KG1 (cell line): ENCODE results near the gene PAGR1.
A peak's percentile ranks its signal among the peaks of the same experiment; 100 is the strongest.
"Not testable (repeated sequence)": the region's sequence is repeated elsewhere in the genome, so short reads cannot be mapped to it uniquely, and the experiment has no call there.

Experiments used
- DNase-seq: peaks from one replicate; lab custom pipeline; 2025; lab: John Stamatoyannopoulos, UW

The PAGR1 gene

DNA sequence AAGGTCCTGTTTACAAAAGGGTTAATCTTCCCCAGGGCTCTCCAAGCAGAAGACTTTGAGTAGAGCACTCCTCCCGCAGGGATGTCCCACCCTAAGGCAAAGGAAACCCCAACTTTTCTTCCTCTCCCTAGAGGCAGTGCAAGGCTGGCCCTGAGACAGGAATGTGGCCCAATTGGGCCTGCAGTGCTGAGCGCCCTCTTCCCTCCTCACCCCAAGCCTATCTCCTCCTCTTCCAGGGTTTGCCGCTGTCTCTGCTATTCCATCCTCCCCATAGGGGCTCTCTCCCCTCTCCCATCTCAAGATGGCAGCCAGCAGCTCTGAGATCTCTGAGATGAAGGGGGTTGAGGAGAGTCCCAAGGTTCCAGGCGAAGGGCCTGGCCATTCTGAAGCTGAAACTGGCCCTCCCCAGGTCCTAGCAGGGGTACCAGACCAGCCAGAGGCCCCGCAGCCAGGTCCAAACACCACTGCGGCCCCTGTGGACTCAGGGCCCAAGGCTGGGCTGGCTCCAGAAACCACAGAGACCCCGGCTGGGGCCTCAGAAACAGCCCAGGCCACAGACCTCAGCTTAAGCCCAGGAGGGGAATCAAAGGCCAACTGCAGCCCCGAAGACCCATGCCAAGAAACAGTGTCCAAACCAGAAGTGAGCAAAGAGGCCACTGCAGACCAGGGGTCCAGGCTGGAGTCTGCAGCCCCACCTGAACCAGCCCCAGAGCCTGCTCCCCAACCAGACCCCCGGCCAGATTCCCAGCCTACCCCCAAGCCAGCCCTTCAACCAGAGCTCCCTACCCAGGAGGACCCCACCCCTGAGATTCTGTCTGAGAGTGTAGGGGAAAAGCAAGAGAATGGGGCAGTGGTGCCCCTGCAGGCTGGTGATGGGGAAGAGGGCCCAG is 3.0 kb upstream of the PAGR1 start:
- no peak for DNase-seq

GRCh38 chr16:29813644-29814562 is 2.0 kb upstream of the PAGR1 start:
- DNase-seq = no peak

DNA sequence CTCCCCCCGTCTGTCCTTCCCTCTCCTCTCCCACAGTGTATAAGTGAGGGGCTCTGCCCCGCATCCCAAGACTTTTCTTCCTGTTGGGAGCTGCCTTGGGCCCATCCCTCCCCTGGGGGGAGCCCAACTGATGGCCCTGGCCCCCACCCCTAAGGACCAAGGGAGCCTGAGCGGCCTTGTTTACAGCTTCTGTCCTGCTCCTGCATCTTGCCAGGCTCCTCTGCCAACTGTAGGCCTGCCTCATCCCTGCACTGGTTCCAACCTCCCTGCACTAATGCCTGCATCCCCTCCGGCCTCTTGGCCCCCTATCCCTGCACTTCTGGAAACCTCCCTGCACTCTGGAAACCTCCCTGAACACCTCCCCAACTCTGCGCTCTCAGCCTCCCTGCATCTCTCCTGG is 1.4 kb upstream of the PAGR1 start:
- DNase-seq = no peak

DNA sequence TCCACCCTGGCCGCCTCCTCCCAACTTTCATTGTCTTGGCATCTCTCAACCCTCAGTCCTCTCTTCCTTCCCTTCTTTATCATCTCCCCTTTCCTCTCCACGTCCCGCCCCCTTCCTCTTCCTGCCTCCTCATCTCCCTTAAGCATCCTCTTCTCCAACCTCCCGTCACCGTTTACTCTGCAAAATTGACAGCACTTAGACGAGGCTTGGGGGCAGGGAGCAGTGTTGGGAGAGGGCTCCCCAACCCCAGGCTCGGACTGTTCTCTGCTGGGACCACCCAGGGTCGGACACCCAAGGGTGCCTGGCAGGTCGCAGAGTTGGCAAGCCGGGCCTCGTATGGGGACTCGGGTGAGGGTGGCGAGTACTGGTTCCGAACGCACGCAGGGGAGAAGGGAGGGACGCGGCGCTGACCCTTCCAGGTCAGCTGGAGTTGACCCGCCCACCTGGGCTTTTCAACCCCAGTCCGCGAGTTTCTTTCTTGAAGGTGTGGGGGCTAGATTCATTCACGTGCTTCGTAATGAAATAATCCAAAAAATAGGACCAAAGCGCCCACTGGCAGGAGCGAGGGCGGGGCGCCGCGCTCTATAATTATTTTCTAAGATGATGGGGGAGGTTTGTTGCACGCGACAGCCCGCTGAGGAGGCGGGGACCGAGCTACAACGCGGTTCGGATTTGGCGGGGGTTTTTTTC is 775 bp upstream of the PAGR1 start:
- no peak for DNase-seq

GRCh38 chr16:29816694-29817441 is 916 bp downstream of the PAGR1 start:
- peak; percentile 45 for DNase-seq

- no peak for DNase-seq
Observed at GRCh38 chr16:29818082-29818481, 2.1 kb downstream of the PAGR1 start.

GRCh38 chr16:29819506-29819905 is 3.6 kb downstream of the PAGR1 start:
- DNase-seq = no peak

DNA sequence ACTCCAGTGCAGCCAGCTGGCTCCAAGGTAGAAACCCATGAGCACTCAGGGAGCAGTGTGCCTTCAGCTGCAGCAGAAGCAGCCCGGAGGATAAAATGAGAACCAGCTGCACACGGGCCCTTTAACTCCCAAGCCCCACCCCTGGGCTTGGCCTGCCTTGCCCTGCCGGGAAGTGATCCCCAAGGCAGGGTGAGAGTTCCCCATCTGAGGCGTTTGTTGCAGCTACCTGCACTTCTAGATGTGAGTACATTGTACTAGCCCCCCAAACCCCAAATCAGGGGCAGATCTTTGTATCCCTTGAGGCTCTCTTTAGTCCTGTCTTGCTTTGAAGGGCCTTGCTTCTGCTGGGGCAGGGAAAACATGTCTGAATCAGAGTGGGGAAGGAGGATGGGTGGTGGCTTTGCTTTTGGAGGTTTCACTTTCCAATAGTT is 4.3 kb downstream of the PAGR1 start, which contains the start of gene MVP:
Gene MVP (plus strand): TSS at position 192 of the 431 bp plus-strand sequence. CDS start 10,088 bp downstream, outside the sequence.
- DNase-seq = no peak

DNA sequence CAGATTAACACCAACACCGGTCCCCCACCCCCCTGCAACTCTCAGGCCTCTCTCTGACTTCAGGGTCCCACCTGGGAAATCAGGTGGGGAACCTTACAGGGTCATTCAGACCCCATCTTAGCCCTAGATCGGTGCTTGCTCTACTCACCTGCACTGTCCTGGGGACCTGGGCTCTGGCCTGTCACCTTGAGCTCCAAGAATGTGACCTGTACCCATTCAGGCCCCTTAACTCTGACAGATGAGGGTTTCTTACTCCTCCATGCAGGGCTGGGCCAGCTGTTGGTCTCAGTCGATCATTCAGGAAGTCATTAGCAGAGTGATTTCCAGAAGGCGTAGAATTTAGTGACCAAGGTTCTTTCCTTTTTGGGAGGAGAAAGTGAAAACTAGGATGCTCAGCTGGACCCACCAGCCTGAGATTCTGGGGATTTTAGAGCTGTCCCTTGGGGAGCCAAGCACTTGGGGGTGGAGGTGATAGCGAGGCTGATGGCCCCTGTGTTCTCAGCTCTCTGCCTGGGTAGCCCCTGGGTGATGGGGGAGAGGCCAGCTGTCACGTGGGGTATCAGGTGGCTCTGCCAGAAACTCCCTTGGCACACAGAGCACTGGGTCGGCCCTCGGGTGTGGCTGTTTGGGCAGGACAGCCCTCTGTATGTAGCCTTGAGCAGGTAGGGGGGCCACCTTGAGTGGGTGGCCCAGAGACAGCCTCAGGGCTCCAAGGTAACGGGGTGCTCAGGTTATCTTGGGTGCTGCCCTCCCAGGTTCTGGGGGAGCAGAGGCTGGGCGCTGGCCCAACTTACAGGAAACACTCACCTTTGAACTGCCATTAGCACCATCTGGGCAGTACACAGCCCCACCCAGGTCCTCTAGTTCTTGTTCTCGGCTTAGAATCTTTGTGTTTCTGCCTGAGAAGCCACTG is 5.0 kb downstream of the PAGR1 start:
- no peak for DNase-seq

DNA sequence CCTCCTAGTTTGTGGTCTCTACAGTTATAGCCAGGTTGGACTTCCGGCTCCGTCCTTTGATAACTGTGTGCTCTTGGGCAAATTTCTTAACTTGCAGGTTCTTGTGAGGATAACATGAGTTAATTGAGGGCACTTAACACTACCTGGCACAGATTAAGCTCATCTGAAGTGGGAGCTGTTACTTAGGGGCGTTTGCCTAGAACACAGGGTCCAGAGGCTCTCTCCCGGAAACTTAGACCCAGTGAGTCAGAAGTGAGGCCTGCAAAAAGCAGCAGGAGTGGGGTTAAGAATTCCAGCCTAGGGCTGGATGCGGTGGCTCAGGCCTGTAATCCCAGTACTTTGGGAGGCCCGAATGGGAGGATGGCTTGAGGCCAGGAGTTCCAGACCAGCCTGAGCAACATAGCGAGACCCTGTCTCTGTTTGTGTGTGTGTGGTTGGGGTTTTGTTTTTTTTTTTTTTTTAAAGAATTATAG is 5.7 kb downstream of the PAGR1 start:
- no peak for DNase-seq

DNA sequence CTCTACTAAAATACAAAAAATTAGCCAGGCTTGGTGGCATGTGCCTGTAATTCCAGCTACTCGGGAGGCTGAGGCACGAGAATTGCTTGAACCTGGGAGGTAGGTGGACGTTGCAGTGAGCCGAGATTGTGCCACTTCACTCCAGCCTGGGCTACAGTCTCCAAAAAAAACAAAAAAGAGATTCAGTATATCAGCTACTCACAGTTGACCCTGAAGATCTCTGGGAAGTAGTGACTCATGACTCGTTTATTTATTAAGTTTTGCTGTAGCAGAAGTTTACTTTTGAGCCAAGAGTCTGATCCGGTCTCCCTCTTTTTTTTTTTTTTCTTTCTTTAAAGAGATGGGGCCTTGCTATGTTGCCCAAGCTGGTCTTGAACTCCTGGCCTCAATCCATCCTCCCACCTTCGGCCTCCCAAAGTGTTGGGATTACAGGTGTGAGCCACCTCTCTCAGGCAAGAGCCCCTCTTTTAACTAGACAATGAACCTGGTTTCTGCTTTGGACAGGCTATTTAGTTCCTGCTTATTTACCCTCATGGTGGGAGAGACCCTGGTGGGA is 8.7 kb downstream of the PAGR1 start:
- DNase-seq = no peak

GRCh38 chr16:29825145-29826044 is 9.4 kb downstream of the PAGR1 start:
- no peak for DNase-seq

- DNase-seq = no peak
Observed at GRCh38 chr16:29826342-29826695, 10.4 kb downstream of the PAGR1 start.

DNA sequence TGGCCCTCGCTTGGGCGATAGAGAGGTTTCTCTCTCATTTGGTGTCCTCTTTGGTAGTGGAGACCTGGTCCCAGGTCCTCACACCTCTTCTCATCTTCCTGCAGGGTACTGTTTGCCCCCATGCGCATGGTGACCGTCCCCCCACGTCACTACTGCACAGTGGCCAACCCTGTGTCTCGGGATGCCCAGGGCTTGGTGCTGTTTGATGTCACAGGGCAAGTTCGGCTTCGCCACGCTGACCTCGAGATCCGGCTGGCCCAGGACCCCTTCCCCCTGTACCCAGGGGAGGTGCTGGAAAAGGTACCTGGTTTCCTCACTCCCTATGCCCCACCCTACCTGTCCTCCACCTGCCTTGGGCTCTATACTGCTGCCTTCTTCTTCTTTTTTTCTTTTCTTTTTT is 14.8 kb downstream of the PAGR1 start:
- DNase-seq = no peak

DNA sequence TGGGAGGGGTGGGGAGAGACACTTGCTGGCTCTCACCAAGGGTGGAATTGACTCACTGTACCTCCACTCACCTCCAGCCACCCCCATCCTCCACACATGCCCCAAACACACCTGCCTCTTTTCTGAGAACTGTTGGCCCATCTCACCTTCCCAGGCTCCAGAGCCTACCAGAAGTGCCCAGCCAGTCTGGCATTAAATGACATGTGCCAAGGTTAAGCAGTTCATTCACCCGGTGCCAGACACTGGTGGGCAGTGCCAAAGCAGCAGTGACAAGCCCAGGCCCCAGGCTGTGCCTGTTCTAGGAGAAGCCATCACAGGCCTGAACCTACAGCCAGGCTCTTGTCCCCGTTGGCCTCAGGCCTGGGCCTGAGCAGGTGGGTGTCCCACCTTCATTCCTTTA is 15.5 kb downstream of the PAGR1 start:
- no peak for DNase-seq

DNA sequence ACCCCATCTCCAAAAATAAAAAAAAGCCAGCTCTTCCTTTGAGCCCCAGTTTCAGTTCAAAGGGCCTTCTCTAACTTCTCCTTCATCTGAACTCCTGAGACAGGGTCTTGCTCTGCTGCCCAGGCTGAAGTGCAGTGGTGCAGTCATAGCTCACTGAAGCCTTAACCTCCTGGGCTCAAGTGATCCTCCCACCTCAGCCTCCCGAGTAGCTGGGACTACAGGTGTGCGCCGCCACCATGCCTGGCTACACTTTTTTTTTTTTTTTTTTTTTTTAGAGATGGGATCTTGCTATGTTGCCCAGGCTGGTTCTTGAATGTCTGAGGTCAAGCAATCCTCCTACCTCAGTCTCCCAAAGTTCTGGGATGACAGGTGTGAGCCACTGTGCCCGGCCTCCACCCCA is 17.3 kb downstream of the PAGR1 start:
- DNase-seq = not testable (repeated sequence)

GRCh38 chr16:29834079-29834478 is 18.1 kb downstream of the PAGR1 start:
- DNase-seq = no peak

DNA sequence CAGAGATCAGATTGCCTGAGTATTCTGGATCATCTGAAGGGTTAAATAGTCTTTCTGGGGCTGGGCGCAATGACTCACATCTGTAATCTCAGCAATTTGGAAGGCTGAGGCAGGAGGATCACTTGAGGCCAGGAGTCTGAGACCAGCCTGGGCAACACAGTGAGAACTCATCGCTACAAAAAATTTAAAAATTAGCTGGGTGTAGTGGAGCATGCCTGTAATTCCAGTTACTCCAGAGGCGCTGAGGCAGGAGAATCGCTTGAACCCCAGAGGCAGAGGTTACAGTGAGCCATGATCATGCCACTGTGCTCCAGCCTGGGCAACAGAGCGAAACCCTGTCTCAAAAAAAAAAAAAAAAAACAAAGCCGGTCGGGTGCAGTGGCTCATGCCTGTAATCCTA is 20.0 kb downstream of the PAGR1 start:
- DNase-seq = no peak

- no peak for DNase-seq
Observed at GRCh38 chr16:29836623-29837022, 20.7 kb downstream of the PAGR1 start.
